ENCODE results near the gene TIGD7. TPM values are rescaled to one million over a fixed set of nuclear protein-coding genes. Genes with fewer than 3 reads are reported as not detected.

TIGD7 gene
- total and polyA plus RNA-seq, 2 of the 13 experiments (the other 11 are each of a cell fraction or from before 2014, with no cell fraction given): not detected

GRCh38 chr16:3274490-3274889 lies 30.7 kb downstream of the TIGD7 start (continued):
- TF ChIP-seq ONECUT2 (CRISPR knock-in tag; IDR thresholded peaks at IDR 0.05): 0 out of 2 replicates have a peak, but pooled peaks have one; percentile 18
- TF ChIP-seq RNF219 (CRISPR knock-in tag; IDR thresholded peaks at IDR 0.05): 0 out of 2 replicates have a peak, but pooled peaks have one; percentile 41
- no peak for TF ChIP-seq ZNF414 (CRISPR knock-in tag; IDR thresholded peaks at IDR 0.05)
- TF ChIP-seq ZNF800 (CRISPR knock-in tag; IDR thresholded peaks at IDR 0.05): 0 out of 2 replicates have a peak, but pooled peaks have one; percentile 33
- no peak for TF ChIP-seq ZBTB2 (CRISPR knock-in tag; IDR thresholded peaks at IDR 0.05; ENCODE audit: low read depth)
- 0 out of 2 replicates have a peak, but pooled peaks have one; percentile 6 for TF ChIP-seq MAFF (IDR thresholded peaks at IDR 0.05; ENCODE audit: low read depth, low read length)
- TF ChIP-seq ZNF674 (CRISPR knock-in tag; IDR thresholded peaks at IDR 0.05; ENCODE audit: low read depth): no peak
- no peak for TF ChIP-seq LCORL (IDR thresholded peaks at IDR 0.05)
- peak; percentile 30; the same call in 1 of the 2 replicates for TF ChIP-seq LCORL (CRISPR knock-in tag; IDR thresholded peaks at IDR 0.05)
- no peak for TF ChIP-seq ZNF883 (CRISPR knock-in tag; IDR thresholded peaks at IDR 0.05; ENCODE audit: not compliant biosample characterization)
- 0 out of 2 replicates have a peak, but pooled peaks have one; percentile 10 for TF ChIP-seq PPARG (CRISPR knock-in tag; conservative IDR thresholded peaks at IDR 0.05)
- TF ChIP-seq POLR2G (IDR thresholded peaks at IDR 0.05; ENCODE audit: low read depth, low read length): peak; percentile 76
- TF ChIP-seq ZNF737 (CRISPR knock-in tag; IDR thresholded peaks at IDR 0.05; ENCODE audit: borderline replicate concordance): no peak
- peak; percentile 61 for TF ChIP-seq ZNF143 (CRISPR knock-in tag; IDR thresholded peaks at IDR 0.05)
- TF ChIP-seq SAP130 (CRISPR knock-in tag; IDR thresholded peaks at IDR 0.05; ENCODE audit: low read depth): 0 out of 2 replicates have a peak, but pooled peaks have one; percentile 47
- TF ChIP-seq NR1H2 (CRISPR knock-in tag; IDR thresholded peaks at IDR 0.05; ENCODE audit: borderline replicate concordance, low read depth): no peak
- no peak for TF ChIP-seq ZNF713 (CRISPR knock-in tag; IDR thresholded peaks at IDR 0.05)
- no peak for TF ChIP-seq ZC3H4 (CRISPR knock-in tag; IDR thresholded peaks at IDR 0.05; ENCODE audit: borderline replicate concordance)
- peak; percentile 57 for TF ChIP-seq TAF1 (CRISPR knock-in tag; IDR thresholded peaks at IDR 0.05)
- TF ChIP-seq PAF1 (CRISPR knock-in tag; IDR thresholded peaks at IDR 0.05): no peak
- TF ChIP-seq FOXP4 (CRISPR knock-in tag; IDR thresholded peaks at IDR 0.05): 0 out of 2 replicates have a peak, but pooled peaks have one; percentile 3

Data from HepG2 (cell line).